Measurements from ENCODE around the gene KLHL21. TPM values are rescaled to one million over a fixed set of nuclear protein-coding genes. Genes with fewer than 3 reads are reported as not detected.

KLHL21 gene
- total and polyA plus RNA-seq, 2 of the 4 experiments (the other 2 are of a cell fraction), result 12.0 to 36.7 TPM

- no peak overlapping the region for H2BK20ac ChIP-seq (ENCODE audit: low read depth, low read length)
- peaks cover 4% of the 10 kb centered on the region for H3K4me1 ChIP-seq (ENCODE audit: control insufficient read depth, insufficient read depth, low read length)
- no peaks in the 10 kb centered on the region for H3K27me3 ChIP-seq (ENCODE audit: control insufficient read depth, insufficient read depth, low read length)
- dilution Hi-C loops (cut with HindIII; ENCODE audit: low sequenced_read_pairs, unreplicated experiment) (no loop called here), intact Hi-C loops (cut with micrococcal nuclease) (no loop called here), in situ Hi-C loops (cut with MboI; ENCODE audit: low sequenced_read_pairs) (no loop called here)
- no peak overlapping the region for H3K4me2 ChIP-seq (ENCODE audit: low read depth, low read length)
- no TSS peak for BruUV-seq (replicated peaks)
- no peak overlapping the region for H3K4ac ChIP-seq (ENCODE audit: low read depth, low read length)
- H3K9ac ChIP-seq (ENCODE audit: low read depth, low read length), result no peak overlapping the region
- ATAC-seq (ENCODE audit: low read depth) (no peak), DNase-seq (no peak)
- H3K79me1 ChIP-seq (ENCODE audit: low read depth in 1 of 2, low read length in 2 of 2), result peaks cover 13 to 83% of the 10 kb centered on the region in 2 experiments
- H2BK120ac ChIP-seq (ENCODE audit: low read depth, low read length), result no peak overlapping the region
- H3K14ac ChIP-seq (replicated peaks; ENCODE audit: low read depth, low read length), result no peak overlapping the region
- H3K4me3 ChIP-seq (ENCODE audit: insufficient read depth, low read depth, low read length), result no peak overlapping the region
- no peak overlapping the region for H2BK15ac ChIP-seq (ENCODE audit: low read depth, low read length)
- peaks cover 90% of the 10 kb centered on the region for H4K20me1 ChIP-seq (ENCODE audit: insufficient read depth, low read length)
- POLR2A ChIA-PET (ENCODE audit: unreplicated experiment), result no interaction called here
- no peak overlapping the region for H3K27ac ChIP-seq (ENCODE audit: insufficient read depth, low read length)
- H4K91ac ChIP-seq (ENCODE audit: insufficient read depth, low read depth, low read length), result no peak overlapping the region
- no peak overlapping the region for H3K18ac ChIP-seq (ENCODE audit: low read depth, low read length)
- H3K36me3 ChIP-seq (ENCODE audit: control insufficient read depth, insufficient read depth, low read length), result peaks cover 63% of the 10 kb centered on the region
- CTCF ChIA-PET, result no interaction called here
- H3K23ac ChIP-seq (ENCODE audit: low read depth, low read length), result no peak overlapping the region
- H2BK5ac ChIP-seq (ENCODE audit: low read depth, low read length, poor library complexity, severe bottlenecking), result no peak overlapping the region
- H4K8ac ChIP-seq (ENCODE audit: low read depth in 2 of 2, low read length in 2 of 2), result no peak overlapping the region
- H2AFZ ChIP-seq (replicated peaks; ENCODE audit: low read length, poor library complexity), result peak overlapping the region; percentile 43
- no peaks in the 10 kb centered on the region for H3K9me3 ChIP-seq (ENCODE audit: control insufficient read depth, insufficient read depth, low read length)
- peaks cover 10% of the 10 kb centered on the region for H3K9me1 ChIP-seq (ENCODE audit: insufficient read depth, low read length)
- no peak overlapping the region for H3K56ac ChIP-seq (ENCODE audit: extremely low read depth, insufficient read depth, low read length)
- H4K5ac ChIP-seq (ENCODE audit: low read depth, low read length), result no peak overlapping the region
- peak overlapping the region; percentile 30 for H2AK9ac ChIP-seq (replicated peaks; ENCODE audit: low read depth, low read length, poor library complexity)
- H2AK5ac ChIP-seq (ENCODE audit: low read depth, low read length), result no peak overlapping the region
- WGBS, 2 experiments (ENCODE audit: extremely low coverage in 2 of 2, insufficient read length in 1 of 2), result 60% methylated on average over 2 of the region's 15 CpGs; no CpG with 5 or more reads in 1 of the 2 experiments
- no peak for TF ChIP-seq MAZ (IDR thresholded peaks at IDR 0.05; ENCODE audit: borderline replicate concordance, low read depth, low read length)
- TF ChIP-seq MXI1 (IDR thresholded peaks at IDR 0.05; ENCODE audit: borderline replicate concordance, low read depth, low read length), result no peak
- TF ChIP-seq FOS (IDR thresholded peaks at IDR 0.05; ENCODE audit: low read depth, low read length), result no peak
- TF ChIP-seq RCOR1 (IDR thresholded peaks at IDR 0.05; ENCODE audit: insufficient replicate concordance, low read length), result no peak
- no peak for TF ChIP-seq MAFK (IDR thresholded peaks at IDR 0.05; ENCODE audit: low read depth, low read length)
- no peak for TF ChIP-seq CEBPB (IDR thresholded peaks at IDR 0.05; ENCODE audit: low read depth, low read length)
- no peak for TF ChIP-seq CHD1 (IDR thresholded peaks at IDR 0.05; ENCODE audit: low read depth, low read length)
- no peak for TF ChIP-seq NFE2L2 (IDR thresholded peaks at IDR 0.05; ENCODE audit: low read depth, low read length)
- TF ChIP-seq SMC3 (IDR thresholded peaks at IDR 0.05; ENCODE audit: low read depth, low read length), result no peak
- TF ChIP-seq, protein P1, sequence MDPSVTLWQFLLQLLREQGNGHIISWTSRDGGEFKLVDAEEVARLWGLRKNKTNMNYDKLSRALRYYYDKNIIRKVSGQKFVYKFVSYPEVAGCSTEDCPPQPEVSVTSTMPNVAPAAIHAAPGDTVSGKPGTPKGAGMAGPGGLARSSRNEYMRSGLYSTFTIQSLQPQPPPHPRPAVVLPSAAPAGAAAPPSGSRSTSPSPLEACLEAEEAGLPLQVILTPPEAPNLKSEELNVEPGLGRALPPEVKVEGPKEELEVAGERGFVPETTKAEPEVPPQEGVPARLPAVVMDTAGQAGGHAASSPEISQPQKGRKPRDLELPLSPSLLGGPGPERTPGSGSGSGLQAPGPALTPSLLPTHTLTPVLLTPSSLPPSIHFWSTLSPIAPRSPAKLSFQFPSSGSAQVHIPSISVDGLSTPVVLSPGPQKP (IDR thresholded peaks at IDR 0.05; ENCODE audit: borderline replicate concordance, low read depth, low read length), result no peak
- TF ChIP-seq CTCF (conservative IDR thresholded peaks at IDR 0.05; ENCODE audit: low read depth, low read length), result no peak
- TF ChIP-seq BHLHE40 (IDR thresholded peaks at IDR 0.05; ENCODE audit: low read depth, low read length), result no peak
- no peak for TF ChIP-seq RFX5 (IDR thresholded peaks at IDR 0.05; ENCODE audit: low read depth, low read length)
- TF ChIP-seq POLR2A (IDR thresholded peaks at IDR 0.05; ENCODE audit: low read depth, low read length), result no peak
- TF ChIP-seq RAD21 (IDR thresholded peaks at IDR 0.05; ENCODE audit: low read length), result no peak
Observed at GRCh38 chr1:6596886-6597776, 5.5 kb downstream of the KLHL21 start.
